ENCODE measurements around the gene GSTM3. TPM values are rescaled to one million over a fixed set of nuclear protein-coding genes. Genes with fewer than 3 reads are reported as not detected.

Gene GSTM3
- total and polyA plus RNA-seq, 9 of the 15 experiments (the other 6 are each of a cell fraction or from before 2014, with no cell fraction given), result 3.9 to 24.5 (median 9.4) TPM

DNA sequence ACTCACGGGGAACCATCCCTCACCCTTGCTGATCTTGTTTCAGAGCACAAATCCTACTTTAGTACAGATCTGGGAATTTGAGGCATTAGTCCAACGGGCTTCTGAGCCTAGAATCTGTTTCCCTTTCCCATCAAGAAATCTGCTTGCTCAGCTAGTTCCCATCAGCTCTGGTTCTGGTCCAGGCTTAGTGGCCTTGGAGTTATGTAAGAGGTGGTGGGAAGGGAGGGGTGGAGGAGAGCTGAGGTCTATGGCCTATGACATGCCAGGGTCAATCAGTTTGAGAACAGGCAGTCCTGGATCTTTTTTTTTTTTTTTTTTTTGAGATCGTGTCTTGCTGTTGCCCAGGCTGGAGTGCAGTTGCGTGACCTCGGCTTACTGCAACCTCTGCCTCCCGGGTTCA is 49.1 kb downstream of the GSTM3 start:
- in situ Hi-C loops (cut with MboI) (no loop called here), intact Hi-C loops (cut with micrococcal nuclease) (no loop called here)
- no peaks in the 10 kb centered on the region for H3K9me3 ChIP-seq (replicated peaks; ENCODE audit: control insufficient read depth, insufficient read depth, low read depth, low read length)
- no peaks in the 10 kb centered on the region for H3K36me3 ChIP-seq (ENCODE audit: control insufficient read depth, insufficient read depth, low read length)
- H3K9ac ChIP-seq (ENCODE audit: insufficient read depth in 1 of 2, low read depth in 2 of 2, low read length in 2 of 2), result no peak overlapping the region
- no peak overlapping the region for H3K4me2 ChIP-seq (ENCODE audit: insufficient read depth, low read length)
- H4K20me1 ChIP-seq (replicated peaks; ENCODE audit: control insufficient read depth, insufficient read depth, low read length), result no peaks in the 10 kb centered on the region
- no CpG with 5 or more reads among the region's 6 CpGs for WGBS (ENCODE audit: insufficient coverage, low coverage, missing lambda C conversion rate)
- H3K9me1 ChIP-seq (ENCODE audit: control insufficient read depth, insufficient read depth, low read length), result no peaks in the 10 kb centered on the region
- no peaks in the 10 kb centered on the region for H3K27me3 ChIP-seq (ENCODE audit: control insufficient read depth in 2 of 2, insufficient read depth in 2 of 2, low read length in 2 of 2)
- no TSS peak for BruUV-seq (replicated peaks)
- H3K4me3 ChIP-seq, result no peak overlapping the region
- POLR2A ChIA-PET, result no interaction called here
- H2AFZ ChIP-seq (ENCODE audit: low read depth, low read length), result no peak overlapping the region
- no peak for ATAC-seq
- H3K79me2 ChIP-seq (ENCODE audit: control insufficient read depth, insufficient read depth, low read length), result no peaks in the 10 kb centered on the region
- H3K27ac ChIP-seq (ENCODE audit: extremely low read depth, low read depth, low read length), result no peak overlapping the region
- FAIRE-seq, result no peak
- no peaks in the 10 kb centered on the region for H3K4me1 ChIP-seq (replicated peaks in 1 of 2; ENCODE audit: control insufficient read depth in 2 of 2, insufficient read depth in 2 of 2, low read length in 2 of 2)
- TF ChIP-seq RBFOX2 (IDR thresholded peaks at IDR 0.05; ENCODE audit: low read depth, low read length) (no peak), CBX3 (IDR thresholded peaks at IDR 0.05; ENCODE audit: borderline replicate concordance in 1 of 2, low read length in 2 of 2) (no peak), ZBED1 (IDR thresholded peaks at IDR 0.05) (no peak)
- CTCF ChIA-PET (ENCODE audit: low intra/inter-chr PET ratio), result no interaction called here
- no peak for DNase-seq (ENCODE audit: extremely low read depth in 1 of 4, low spot score in 3 of 4)

DNA sequence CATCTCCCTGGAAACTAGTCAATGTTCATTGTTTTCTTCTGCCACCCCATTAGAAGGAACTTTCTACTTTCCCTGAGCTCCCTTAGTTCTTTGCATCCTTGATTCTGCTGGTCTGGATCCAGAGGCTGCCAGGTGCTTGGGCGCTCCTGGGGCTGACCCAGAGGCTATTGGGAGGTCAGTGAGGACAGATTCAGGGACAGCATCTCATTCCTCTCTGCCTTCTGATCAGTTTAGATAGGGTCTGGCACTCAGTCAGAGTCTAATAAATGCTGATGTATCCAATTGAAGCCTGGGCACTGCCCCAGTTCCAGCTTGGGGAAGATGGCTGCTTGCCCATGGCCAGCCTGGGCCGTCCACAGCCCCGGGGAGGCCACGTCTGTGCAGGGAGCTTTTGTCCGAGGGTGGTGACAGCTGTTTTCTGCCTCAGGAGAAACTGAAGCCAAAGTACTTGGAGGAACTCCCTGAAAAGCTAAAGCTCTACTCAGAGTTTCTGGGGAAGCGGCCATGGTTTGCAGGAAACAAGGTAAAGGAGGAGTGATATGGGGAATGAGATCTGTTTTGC is 50.9 kb downstream of the GSTM3 start:
- WGBS (ENCODE audit: insufficient coverage, low coverage, missing lambda C conversion rate), result no CpG with 5 or more reads among the region's 6 CpGs
- intact Hi-C loops (cut with micrococcal nuclease) (no loop called here), in situ Hi-C loops (cut with MboI) (no loop called here)
- POLR2A ChIA-PET, result no interaction called here
- Histone ChIP-seq H3K4me2 (ENCODE audit: insufficient read depth, low read length) (no peak overlapping the region), H3K4me1 (replicated peaks in 1 of 2; ENCODE audit: control insufficient read depth in 2 of 2, insufficient read depth in 2 of 2, low read length in 2 of 2) (no peaks in the 10 kb centered on the region), H3K79me2 (ENCODE audit: control insufficient read depth, insufficient read depth, low read length) (no peaks in the 10 kb centered on the region), H2AFZ (ENCODE audit: low read depth, low read length) (no peak overlapping the region), H3K4me3 (no peak overlapping the region), H3K27me3 (ENCODE audit: control insufficient read depth in 2 of 2, insufficient read depth in 2 of 2, low read length in 2 of 2) (no peaks in the 10 kb centered on the region), H3K9ac (ENCODE audit: insufficient read depth in 1 of 2, low read depth in 2 of 2, low read length in 2 of 2) (no peak overlapping the region), H3K9me3 (replicated peaks; ENCODE audit: control insufficient read depth, insufficient read depth, low read depth, low read length) (no peaks in the 10 kb centered on the region), H4K20me1 (replicated peaks; ENCODE audit: control insufficient read depth, insufficient read depth, low read length) (no peaks in the 10 kb centered on the region), H3K9me1 (ENCODE audit: control insufficient read depth, insufficient read depth, low read length) (no peaks in the 10 kb centered on the region), H3K27ac (ENCODE audit: extremely low read depth, low read depth, low read length) (no peak overlapping the region), H3K36me3 (ENCODE audit: control insufficient read depth, insufficient read depth, low read length) (no peaks in the 10 kb centered on the region)
- FAIRE-seq (no peak), DNase-seq (ENCODE audit: extremely low read depth in 1 of 4, low spot score in 3 of 4) (no peak), ATAC-seq (no peak)
- no TSS peak for BruUV-seq (replicated peaks)
- no peak for TF ChIP-seq KHSRP (IDR thresholded peaks at IDR 0.05)
- no peak for TF ChIP-seq BRD4 (IDR thresholded peaks at IDR 0.05)
- TF ChIP-seq ZNF696 (CRISPR knock-in tag; conservative IDR thresholded peaks at IDR 0.05), result no peak
- CTCF ChIA-PET (ENCODE audit: low intra/inter-chr PET ratio), result no interaction called here
